HepG2 (cell line): ENCODE measurements around the gene TKFC. TPM values are rescaled to one million over a fixed set of nuclear protein-coding genes. Genes with fewer than 3 reads are reported as not detected.

Experiments
- ATF3 ChIP-seq: sonication (generic); formaldehyde crosslinking; IDR thresholded peaks from 2 replicates; pipeline ENCODE4 v1.4.0; 2020; ENCODE audit warnings: missing genetic modification reagents
- CHD2 ChIP-seq: IDR thresholded peaks from 2 replicates; pipeline ENCODE4 v1.6.1; 2011; ENCODE audit warnings: low read depth, low read length, improper control_type of control experiment
- EHMT2 ChIP-seq: fragments of 200-600 bp; sonication (generic); IDR thresholded peaks from 2 replicates; pipeline ENCODE4 v1.7.0; 2017; ENCODE audit warnings: antibody characterized with exemption, low read depth, low read length, borderline replicate concordance
- EP300 ChIP-seq, 3 experiments: sonication (generic) in 1 of 3; formaldehyde crosslinking in 1 of 3; IDR thresholded peaks; 2 replicates each; pipeline versions ENCODE4 v1.5.1 to v1.6.1; 2011 to 2020; ENCODE audit warnings: low read depth in 2 of 3, low read length in 2 of 3, borderline replicate concordance in 1 of 3, improper control_type of control experiment in 1 of 3, mild to moderate bottlenecking in 1 of 3, missing genetic modification reagents in 1 of 3, moderate library complexity in 1 of 3
- ERF ChIP-seq: IDR thresholded peaks from 2 replicates; pipeline ENCODE4 v1.6.1; 2018; ENCODE audit warnings: missing biosample characterization, missing genetic modification reagents
- GABPB1 ChIP-seq: IDR thresholded peaks from 2 replicates; pipeline ENCODE4 v1.6.1; 2016; ENCODE audit warnings: mild to moderate bottlenecking, missing genetic modification reagents, moderate library complexity, missing compliant biosample characterization
- GTF2F1 ChIP-seq: fragments of 150-350 bp; IDR thresholded peaks from 2 replicates; pipeline ENCODE4 v1.6.1; 2014; ENCODE audit warnings: low read length
- GZF1 ChIP-seq: sonication (generic); formaldehyde crosslinking; IDR thresholded peaks from 2 replicates; pipeline ENCODE4 v1.5.1; 2020; ENCODE audit warnings: mild to moderate bottlenecking, missing genetic modification reagents
- HIC2 ChIP-seq: sonication (generic); formaldehyde crosslinking; IDR thresholded peaks from 2 replicates; pipeline ENCODE4 v1.9.0; 2022; ENCODE audit warnings: low read depth, missing genetic modification reagents
- HNF1B ChIP-seq: sonication (generic); formaldehyde crosslinking; IDR thresholded peaks from 2 replicates; pipeline ENCODE4 v1.5.1; 2020; ENCODE audit warnings: mild to moderate bottlenecking, moderate library complexity, missing genetic modification reagents
- HOXA9 ChIP-seq: sonication (generic); formaldehyde crosslinking; IDR thresholded peaks from 2 replicates; pipeline ENCODE4 v1.8.1; 2022; ENCODE audit warnings: missing genetic modification reagents, mild to moderate bottlenecking, moderate library complexity, borderline replicate concordance
- ISX ChIP-seq: sonication (generic); formaldehyde crosslinking; conservative IDR thresholded peaks from 2 replicates; pipeline ENCODE4 v1.5.0; 2020; ENCODE audit warnings: missing genetic modification reagents
- JUNB ChIP-seq: sonication (generic); formaldehyde crosslinking; IDR thresholded peaks from 2 replicates; pipeline ENCODE4 v1.8.0; 2022; ENCODE audit warnings: missing genetic modification reagents, mild to moderate bottlenecking, borderline replicate concordance
- MBNL3 ChIP-seq: fragments of 250-450 bp; sonication (Bioruptor Pico); conservative IDR thresholded peaks from 2 replicates; pipeline ENCODE4 v1.8.0; 2022; ENCODE audit warnings: mild to moderate bottlenecking, inconsistent platforms
- MEIS2 ChIP-seq: sonication (generic); formaldehyde crosslinking; IDR thresholded peaks from 2 replicates; pipeline ENCODE4 v1.9.0; 2021; ENCODE audit warnings: mild to moderate bottlenecking, missing genetic modification reagents
- MXD3 ChIP-seq: IDR thresholded peaks from 2 replicates; pipeline ENCODE4 v1.6.1; 2016; ENCODE audit warnings: mild to moderate bottlenecking, missing biosample characterization, missing genetic modification reagents
- SRSF1 ChIP-seq: fragments of 200-400 bp; formaldehyde crosslinking; optimal IDR thresholded peaks from 2 replicates; pipeline ENCODE3; 2017; ENCODE audit warnings: mild to moderate bottlenecking, low read depth, low read length, moderate library complexity
- SRY ChIP-seq: sonication (generic); formaldehyde crosslinking; IDR thresholded peaks from 2 replicates; pipeline ENCODE4 v1.8.0; 2022; ENCODE audit warnings: mild to moderate bottlenecking, missing genetic modification reagents
- TOE1 ChIP-seq: sonication (generic); formaldehyde crosslinking; IDR thresholded peaks from 2 replicates; pipeline ENCODE4 v1.4.0; 2020; ENCODE audit warnings: mild to moderate bottlenecking, missing genetic modification reagents
- TP53 ChIP-seq: sonication (generic); formaldehyde crosslinking; conservative IDR thresholded peaks from 2 replicates; pipeline ENCODE4 v1.4.0; 2020; ENCODE audit warnings: missing genetic modification reagents
- ZNF230 ChIP-seq: sonication (generic); formaldehyde crosslinking; IDR thresholded peaks from 2 replicates; pipeline ENCODE4 v1.4.0; 2020; ENCODE audit warnings: mild to moderate bottlenecking, missing genetic modification reagents
- ZNF362 ChIP-seq: sonication (generic); formaldehyde crosslinking; IDR thresholded peaks from 2 replicates; pipeline ENCODE4 v1.4.0; 2020; ENCODE audit warnings: missing genetic modification reagents, mild to moderate bottlenecking, borderline replicate concordance
- ZNF572 ChIP-seq: sonication (generic); formaldehyde crosslinking; IDR thresholded peaks from 2 replicates; pipeline ENCODE4 v1.5.1; 2020; ENCODE audit warnings: mild to moderate bottlenecking, missing genetic modification reagents
- ZSCAN31 ChIP-seq: sonication (generic); formaldehyde crosslinking; IDR thresholded peaks from 2 replicates; pipeline ENCODE4 v1.5.0; 2020; ENCODE audit warnings: low read depth, mild to moderate bottlenecking, missing genetic modification reagents
- polyA plus RNA-seq, 8 experiments: library from polyadenylated mRNA; depleted of rRNA in 3 of 8; stranded (reverse) in 7 of 8; unstranded in 1 of 8; fragments of >200 nt; fragmentation: Illumina TruSeq in 4 of 8; extraction: Trizol in 4 of 8; gene quantifications; 2 replicates each; pipeline versions ENCODE4 v1.2.1 to v1.2.3, GENCODE V29; 2011 to 2016; ENCODE audit warnings: low read depth in 4 of 8, missing spikeins in 1 of 8, mixed read lengths in 1 of 8; ENCODE audit not compliant: insufficient read depth in 1 of 8
- total RNA-seq, 5 experiments: library from RNA; depleted of rRNA; stranded (reverse); fragments of >200 nt; fragmentation: Illumina TruSeq; extraction: Trizol; gene quantifications; 2 replicates each; pipeline ENCODE4 v1.2.3, GENCODE V29; 2016; ENCODE audit warnings: low read depth in 1 of 5

Gene TKFC
- total and polyA plus RNA-seq, 2 of the 13 experiments (the other 11 are each of a cell fraction or from before 2014, with no cell fraction given), result 147 to 197 TPM

- no peak for TF ChIP-seq ZNF362 (CRISPR knock-in tag)
- TF ChIP-seq ISX (CRISPR knock-in tag), result no peak
- TF ChIP-seq ZNF230, result no peak
- TF ChIP-seq SRY (CRISPR knock-in tag), result no peak
- peak; percentile 85; the same call in 1 of the 2 replicates for TF ChIP-seq ZSCAN31 (CRISPR knock-in tag)
- no peak for TF ChIP-seq MEIS2 (CRISPR knock-in tag)
- no peak for TF ChIP-seq MBNL3
- no peak for TF ChIP-seq GTF2F1
- TF ChIP-seq JUNB (CRISPR knock-in tag), result 0 out of 2 replicates have a peak, but pooled peaks have one; percentile 53
- no peak for TF ChIP-seq GZF1 (CRISPR knock-in tag)
- TF ChIP-seq HIC2, result 0 out of 2 replicates have a peak, but pooled peaks have one; percentile 67
- TF ChIP-seq EP300 (IDR thresholded peaks at IDR 0.05; ENCODE audit: low read depth in 2 of 2, low read length in 2 of 2), result peak; percentile 74 to 83
- TF ChIP-seq EP300 (CRISPR knock-in tag; IDR thresholded peaks at IDR 0.05; ENCODE audit: borderline replicate concordance), result no peak
- TF ChIP-seq ERF (CRISPR knock-in tag), result peak; percentile 29; the same call in 1 of the 2 replicates
- no peak for TF ChIP-seq MXD3 (CRISPR knock-in tag)
- no peak for TF ChIP-seq SRSF1
- TF ChIP-seq TOE1 (CRISPR knock-in tag), result no peak
- TF ChIP-seq ZNF572 (CRISPR knock-in tag), result no peak
- no peak for TF ChIP-seq TP53 (CRISPR knock-in tag)
- TF ChIP-seq EHMT2, result no peak; the same call in 1 of the 2 replicates
- TF ChIP-seq ATF3 (CRISPR knock-in tag), result no peak
- TF ChIP-seq CHD2, result no peak
- no peak for TF ChIP-seq HOXA9 (CRISPR knock-in tag)
- TF ChIP-seq HNF1B (CRISPR knock-in tag), result peak; percentile 77; the same call in 1 of the 2 replicates
- TF ChIP-seq GABPB1, result no peak; the same call in 1 of the 2 replicates
Measured at GRCh38 chr11:61369372-61370348, 36.6 kb downstream of the TKFC start (continued).
